GM11168 (cell line): Measurements from ENCODE around the gene CTCFL.

Source experiments
- in situ Hi-C: fragments of 300-500 bp; cut with MboI; formaldehyde crosslinking; loops from one replicate; pipeline ENCODE4 v1.12.0; 2022; ENCODE audit warnings: low sequenced_read_pairs; ENCODE audit not compliant: unreplicated experiment

Gene CTCFL

GRCh38 chr20:57514273-57514751 is 10.6 kb downstream of the CTCFL start:
- in situ Hi-C loops: loop anchor here (10.0 kb wide), 1 partner anchor 180 kb away; no protein-coding TSS in a partner anchor

GRCh38 chr20:57513199-57513598 is 11.7 kb downstream of the CTCFL start:
- in situ Hi-C loops: loop anchor here (10.0 kb wide), 1 partner anchor 182 kb away; no protein-coding TSS in a partner anchor

DNA sequence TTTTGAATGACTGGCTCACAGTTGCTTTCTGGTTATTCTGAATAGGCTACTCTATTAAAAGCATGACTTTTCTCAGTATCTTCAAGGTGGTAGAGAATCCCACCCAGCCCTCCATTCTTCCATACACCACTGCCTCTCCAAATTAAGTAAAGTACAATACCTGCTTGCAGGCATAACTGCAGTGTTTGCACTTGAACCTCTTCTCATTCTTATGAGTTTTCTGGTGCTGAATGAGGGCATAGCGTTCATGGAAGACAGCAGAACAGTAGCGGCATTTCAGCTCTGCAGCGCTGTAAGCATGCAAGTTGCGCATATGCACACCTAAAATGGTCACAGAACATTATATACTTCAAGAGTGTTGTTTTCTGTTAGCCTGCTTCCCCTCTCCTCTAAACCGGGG is 12.5 kb downstream of the CTCFL start:
- in situ Hi-C loops: loop anchor here (10.0 kb wide), 1 partner anchor 182 kb away; no protein-coding TSS in a partner anchor

- in situ Hi-C loops: loop anchor here (10.0 kb wide), 1 partner anchor 183 kb away; no protein-coding TSS in a partner anchor
Measured at GRCh38 chr20:57511709-57512108, 13.2 kb downstream of the CTCFL start.

DNA sequence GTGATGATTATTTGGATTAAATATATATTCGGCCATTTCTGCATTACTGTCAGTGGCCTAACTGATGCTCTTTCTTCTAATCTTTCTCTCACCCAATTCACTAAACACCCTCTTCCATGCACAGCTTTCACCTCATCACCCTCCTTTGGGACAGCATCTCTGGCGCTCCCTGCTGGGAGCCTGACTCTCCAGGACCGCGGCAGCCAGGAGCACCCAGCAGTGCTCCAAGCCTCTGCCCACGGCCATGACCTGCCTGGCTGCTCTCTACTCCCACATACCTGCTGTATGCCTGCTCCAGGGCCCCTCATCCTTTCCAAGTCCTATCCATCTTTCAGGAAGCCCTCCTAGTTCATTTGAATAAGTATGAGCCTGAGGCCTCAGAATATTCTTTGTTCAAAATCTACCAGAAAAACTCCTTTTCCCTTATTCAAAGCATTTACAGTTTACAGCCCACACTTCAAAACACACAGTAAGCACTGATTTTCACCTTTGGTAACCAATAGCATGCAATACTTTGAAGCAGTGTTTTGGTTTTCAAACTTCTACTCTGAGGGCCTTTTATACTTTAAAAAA is 15.2 kb downstream of the CTCFL start:
- in situ Hi-C loops: loop anchor here (10.0 kb wide), 1 partner anchor 185 kb away; no protein-coding TSS in a partner anchor

GRCh38 chr20:57508831-57509230 is 16.1 kb downstream of the CTCFL start:
- in situ Hi-C loops: no loop called here

- in situ Hi-C loops: no loop called here
Measured at GRCh38 chr20:57508381-57508780, 16.6 kb downstream of the CTCFL start.

DNA sequence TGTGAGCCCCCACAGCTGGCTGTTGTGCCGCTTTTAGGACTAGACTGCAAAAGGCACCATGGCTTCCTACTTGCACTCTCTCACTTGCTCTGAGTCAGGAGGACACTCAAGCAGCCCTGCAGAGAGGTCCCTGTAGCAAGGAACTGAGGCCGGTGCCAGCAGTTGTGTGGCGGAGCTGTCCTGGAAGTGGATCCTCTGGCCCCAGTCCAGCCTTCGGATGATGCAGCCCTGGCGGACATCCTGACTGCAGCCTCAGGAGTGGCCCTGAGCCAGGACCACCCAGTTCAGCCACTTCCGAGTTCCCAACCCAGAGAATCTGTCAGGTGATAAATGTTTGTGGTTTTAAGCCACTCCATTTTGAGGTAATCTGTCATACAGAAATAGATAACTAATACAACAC is 17.5 kb downstream of the CTCFL start:
- in situ Hi-C loops: no loop called here

- in situ Hi-C loops: no loop called here
Measured at GRCh38 chr20:57505979-57506378, 19.0 kb downstream of the CTCFL start.

DNA sequence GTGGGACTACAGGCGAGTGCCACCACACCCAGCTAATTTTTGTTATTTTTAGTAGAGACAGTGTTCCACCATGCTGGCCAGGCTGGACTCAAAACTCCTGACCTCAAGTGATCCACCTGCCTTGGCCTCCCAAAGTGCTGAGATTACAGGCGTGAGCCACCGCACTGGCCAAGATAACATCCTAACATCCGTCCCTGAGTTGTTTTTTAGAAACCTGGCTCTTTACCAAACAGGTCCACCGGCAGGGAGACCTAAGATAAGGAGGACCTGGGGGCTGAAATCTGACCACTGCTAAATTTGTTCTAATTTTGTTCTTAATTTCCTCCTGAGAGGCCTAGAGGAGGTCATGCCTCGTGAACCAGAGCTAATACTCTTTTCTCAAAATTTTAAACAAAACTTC is 20.5 kb downstream of the CTCFL start:
- in situ Hi-C loops: no loop called here

DNA sequence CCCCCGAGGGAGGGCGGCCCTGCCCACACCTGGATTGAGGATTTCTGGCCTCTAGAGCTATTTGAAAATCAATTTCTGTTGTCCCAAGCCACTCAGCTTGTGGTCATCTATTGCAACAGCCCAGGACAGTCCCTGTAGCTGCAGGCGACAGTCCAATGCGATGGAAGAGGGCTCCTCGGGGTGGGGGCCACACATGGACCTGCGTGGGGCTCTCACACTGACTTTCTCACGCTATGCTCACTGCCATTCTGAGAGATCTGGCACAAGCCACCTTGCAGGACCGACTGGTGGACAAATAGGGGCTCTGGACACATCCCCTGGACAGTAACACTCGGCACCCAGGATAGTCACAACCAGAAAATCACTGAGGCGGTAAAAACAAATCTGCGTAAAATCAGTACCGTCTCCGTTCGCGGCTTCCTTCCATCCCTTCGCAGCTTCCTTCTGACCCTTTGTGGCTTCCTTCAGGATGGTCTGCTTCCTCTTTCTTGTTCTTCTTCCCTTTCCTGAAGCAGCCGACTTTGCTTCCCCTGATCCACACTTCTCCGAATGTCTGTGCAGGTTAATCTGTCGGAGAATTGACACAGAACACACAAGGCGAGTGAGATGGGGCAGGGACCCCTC is 21.8 kb downstream of the CTCFL start:
- in situ Hi-C loops: no loop called here

DNA sequence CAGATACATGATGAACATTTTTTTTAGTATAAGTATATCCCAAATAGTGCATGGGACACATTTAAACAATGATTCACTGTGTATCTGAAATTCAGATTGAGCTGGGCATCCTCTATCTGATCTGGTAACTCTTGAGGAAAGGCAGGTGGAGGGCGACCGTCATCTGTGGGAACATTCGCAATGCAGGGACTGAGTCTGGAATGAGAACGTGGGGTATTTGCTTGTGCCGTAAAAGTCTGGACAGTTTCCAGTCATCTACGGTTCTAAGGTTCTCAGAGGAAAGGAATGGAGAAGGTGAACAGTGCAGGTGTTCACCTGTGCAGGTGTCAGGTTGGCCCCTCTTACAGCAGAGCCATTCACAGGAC is 22.6 kb downstream of the CTCFL start:
- in situ Hi-C loops: no loop called here

DNA sequence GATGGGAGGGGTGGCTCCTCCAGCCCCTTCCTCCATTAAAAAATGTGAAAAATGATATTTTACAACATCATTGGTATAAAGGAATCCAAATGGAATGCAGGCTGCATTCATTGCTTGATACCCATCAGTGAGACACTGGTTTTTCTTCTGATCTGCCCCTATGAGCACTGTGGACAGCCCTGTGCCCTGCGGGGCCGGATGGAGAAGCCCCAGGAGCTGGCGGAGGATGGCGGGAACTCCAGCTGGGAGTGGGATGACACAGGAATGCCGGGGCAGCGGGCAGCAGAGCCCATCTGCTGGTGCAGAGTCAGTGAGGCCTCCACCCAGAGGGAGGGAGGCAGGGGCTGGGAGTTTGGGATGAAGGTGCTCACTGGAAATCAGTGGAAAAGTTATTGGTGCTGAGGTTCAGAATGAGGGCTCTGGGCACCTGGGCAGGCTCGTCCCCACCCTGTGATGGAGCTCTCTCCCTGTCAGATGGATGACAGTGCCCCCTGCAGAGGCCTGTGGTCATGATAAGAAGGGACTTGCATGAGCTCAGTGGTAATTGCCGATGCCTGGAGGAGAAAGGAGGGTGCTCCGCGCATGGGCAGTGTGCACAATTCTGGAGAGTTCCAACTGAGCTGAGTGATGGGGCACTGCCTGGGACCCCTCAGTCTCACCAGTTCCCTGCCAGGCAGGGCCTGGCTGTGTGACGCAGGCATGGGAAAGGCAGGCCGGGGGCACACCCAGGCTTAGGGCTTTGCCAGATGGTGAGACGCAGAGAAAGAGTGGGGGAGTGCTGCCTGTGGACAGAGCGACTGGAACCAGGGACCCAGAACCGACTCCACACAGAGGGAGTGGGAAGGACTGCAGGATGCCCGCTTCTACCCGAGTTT is 23.2 kb downstream of the CTCFL start:
- in situ Hi-C loops: no loop called here

DNA sequence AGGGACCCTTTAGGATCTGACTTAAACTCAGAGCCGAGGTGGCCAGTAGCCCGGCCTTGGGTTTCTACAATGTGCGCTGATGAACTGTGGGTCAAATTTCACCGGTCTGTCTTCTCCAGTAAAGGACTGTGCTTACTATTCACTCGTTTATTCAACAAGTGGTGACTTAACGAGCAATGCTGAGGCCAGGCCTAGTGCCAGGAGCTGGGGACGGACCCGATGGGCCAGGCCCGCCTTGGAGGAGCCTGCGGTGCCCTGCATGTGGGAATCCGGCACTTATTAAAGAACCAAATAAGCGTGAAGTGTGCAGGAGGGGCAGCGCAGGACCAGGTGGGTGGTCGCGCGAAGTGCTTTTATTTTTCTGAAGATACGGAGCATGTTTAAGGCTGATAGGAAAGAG is 24.0 kb downstream of the CTCFL start:
- in situ Hi-C loops: no loop called here

DNA sequence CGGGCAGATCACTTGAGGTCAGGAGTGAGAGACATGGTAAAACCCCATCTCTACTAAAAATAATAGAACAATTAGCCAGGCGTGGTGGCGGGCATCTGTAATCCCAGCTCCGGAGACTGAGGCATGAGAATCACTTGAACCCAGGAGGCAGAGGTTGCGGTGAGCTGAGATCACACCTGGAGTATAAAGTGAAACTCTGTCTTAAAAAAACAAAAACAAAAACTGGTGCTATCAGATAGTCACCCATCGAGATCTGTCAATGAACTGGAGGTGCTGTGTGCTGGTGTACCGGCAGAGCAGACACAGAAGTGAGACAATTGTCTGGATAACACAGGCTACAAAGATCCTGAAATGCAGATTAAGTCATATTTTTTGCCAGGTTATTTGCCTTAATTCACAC is 24.7 kb downstream of the CTCFL start:
- in situ Hi-C loops: no loop called here

GRCh38 chr20:57499676-57500075 is 25.3 kb downstream of the CTCFL start:
- in situ Hi-C loops: no loop called here

DNA sequence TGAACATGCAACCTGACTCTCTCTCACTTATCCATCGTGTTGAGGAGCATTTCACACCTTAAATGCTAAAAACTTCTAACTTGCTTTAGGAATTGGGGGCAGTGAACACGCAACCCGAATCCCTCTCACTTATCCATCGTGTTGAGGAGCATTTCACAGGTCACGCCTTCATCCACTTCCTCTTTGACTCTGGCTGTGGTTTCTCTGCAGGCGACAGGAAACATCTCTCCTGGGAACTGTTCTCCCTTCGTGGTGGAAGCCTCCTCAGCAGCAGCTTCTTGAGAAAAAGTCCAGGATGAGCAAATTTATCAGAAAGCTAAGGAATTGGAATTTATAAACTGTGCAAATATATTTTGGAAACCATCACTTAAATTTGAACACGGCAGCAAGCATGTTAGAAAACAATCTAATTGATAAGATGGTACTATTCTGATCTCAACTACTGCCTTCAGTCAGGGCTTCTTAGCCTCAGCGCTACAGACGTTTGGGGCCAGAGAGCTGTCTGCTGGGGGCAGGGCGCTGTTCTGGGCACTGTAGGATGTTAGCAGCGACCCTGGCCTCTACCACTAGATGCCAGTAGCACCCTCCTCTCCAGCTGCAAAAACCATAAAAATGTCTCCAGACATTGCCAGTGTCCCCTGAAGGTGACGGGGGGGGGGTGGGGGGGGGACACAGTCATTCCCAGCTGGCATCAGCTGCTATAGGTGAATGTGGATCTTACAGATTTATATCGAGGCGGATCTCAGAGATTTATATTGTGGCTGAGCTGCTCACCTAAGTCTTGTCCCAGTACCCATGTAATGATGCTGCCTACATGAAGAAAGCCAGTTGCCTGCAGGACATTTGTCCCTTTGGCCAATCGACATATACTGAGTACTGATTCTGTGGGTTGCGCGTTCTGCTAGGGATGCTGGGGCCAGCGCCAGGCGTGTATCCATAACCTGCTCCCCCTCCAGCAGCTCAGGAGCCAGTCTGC is 26.2 kb downstream of the CTCFL start:
- in situ Hi-C loops: no loop called here

- in situ Hi-C loops: no loop called here
Measured at GRCh38 chr20:57496592-57496991, 28.3 kb downstream of the CTCFL start.

DNA sequence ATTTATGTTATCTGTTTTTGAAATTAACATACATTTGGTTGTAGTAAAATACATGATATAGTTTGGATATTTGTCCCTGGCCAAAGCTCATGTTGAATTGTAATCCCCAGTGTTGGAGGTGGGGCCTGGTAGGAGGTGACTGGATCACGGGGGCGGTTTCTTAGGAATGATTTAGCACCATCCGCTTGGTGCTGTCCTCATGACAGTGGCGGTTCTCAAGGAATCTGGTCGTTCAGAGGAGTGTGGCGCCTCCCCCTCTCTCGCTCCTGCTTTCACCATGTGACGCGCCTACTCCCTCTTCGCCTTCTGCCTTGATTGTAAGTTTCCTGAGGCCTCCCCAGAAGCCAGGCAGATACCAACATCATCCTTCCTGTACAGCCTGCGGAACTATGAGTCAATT is 29.0 kb downstream of the CTCFL start:
- in situ Hi-C loops: no loop called here

DNA sequence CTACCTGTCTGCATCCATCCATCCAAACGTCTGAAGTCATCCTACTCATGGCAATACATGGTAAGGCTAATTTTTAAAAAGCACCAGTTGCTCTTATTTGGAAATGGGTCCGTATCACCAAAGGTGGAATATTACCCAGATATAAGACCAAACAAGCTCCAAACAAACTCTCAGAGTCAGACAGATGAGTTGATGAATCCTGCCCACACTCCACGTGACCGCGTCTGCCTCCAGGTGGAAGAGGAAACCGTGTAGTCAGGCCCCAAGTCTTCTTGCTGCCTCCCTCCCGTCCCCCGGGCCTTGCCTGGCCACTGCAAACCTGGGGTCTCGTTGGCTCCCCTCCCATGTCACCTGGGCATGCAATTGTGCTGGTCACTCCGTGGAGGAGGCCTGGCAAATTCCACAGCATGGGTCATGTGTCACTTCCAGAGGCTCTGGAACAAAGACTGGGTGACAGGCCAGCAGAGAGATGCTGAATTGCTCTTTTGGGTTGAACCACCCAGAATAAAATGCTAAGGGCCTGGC is 31.8 kb downstream of the CTCFL start:
- in situ Hi-C loops: no loop called here
